ENCODE results near the gene ZYG11A. TPM values are rescaled to one million over a fixed set of nuclear protein-coding genes. Genes with fewer than 3 reads are reported as not detected.
"Not testable (repeated sequence)": the region's sequence is repeated elsewhere in the genome, so short reads cannot be mapped to it uniquely, and the experiment has no call there.

Gene ZYG11A
- total and polyA plus RNA-seq, 9 donors = 0.02 to 0.13 (median 0.08) TPM; not detected in 4

DNA sequence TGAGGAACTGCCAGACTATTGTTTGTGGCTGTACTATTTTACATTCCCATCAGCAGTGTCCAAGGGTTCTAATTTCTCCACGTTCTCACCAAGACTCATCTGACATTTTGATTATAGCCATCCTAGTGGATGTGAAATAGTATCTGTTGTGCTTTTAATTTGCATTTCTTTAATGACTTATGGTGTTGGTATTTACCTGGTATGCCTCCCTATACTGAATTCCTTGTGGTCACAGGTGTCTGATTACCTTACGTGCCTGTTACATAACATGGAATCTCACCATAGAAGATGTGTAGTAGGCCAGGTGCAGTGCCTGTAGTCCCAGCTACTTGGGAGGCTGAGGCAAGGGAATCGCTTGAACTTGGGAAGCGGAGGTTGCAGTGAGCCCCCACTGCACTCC, 13.5 kb downstream of the ZYG11A start:
- Histone ChIP-seq H3K36me3 (no peaks in the 10 kb centered on the region), H3K4me1 (ENCODE audit: insufficient read depth) (no peaks in the 10 kb centered on the region), H3K27ac (no peak overlapping the region), H3K4me3 (no peak overlapping the region), H3K9me3 (no peaks in the 10 kb centered on the region), H3K27me3 (no peaks in the 10 kb centered on the region)
- no peak for DNase-seq
- WGBS, 3 donors = 92 to 95% (median 92%) methylated on average over 4 of the region's 4 CpGs
- TF ChIP-seq POLR2A (IDR thresholded peaks at IDR 0.05) = no peak
- no peak for TF ChIP-seq EP300 (IDR thresholded peaks at IDR 0.05)
- TF ChIP-seq, protein P1, sequence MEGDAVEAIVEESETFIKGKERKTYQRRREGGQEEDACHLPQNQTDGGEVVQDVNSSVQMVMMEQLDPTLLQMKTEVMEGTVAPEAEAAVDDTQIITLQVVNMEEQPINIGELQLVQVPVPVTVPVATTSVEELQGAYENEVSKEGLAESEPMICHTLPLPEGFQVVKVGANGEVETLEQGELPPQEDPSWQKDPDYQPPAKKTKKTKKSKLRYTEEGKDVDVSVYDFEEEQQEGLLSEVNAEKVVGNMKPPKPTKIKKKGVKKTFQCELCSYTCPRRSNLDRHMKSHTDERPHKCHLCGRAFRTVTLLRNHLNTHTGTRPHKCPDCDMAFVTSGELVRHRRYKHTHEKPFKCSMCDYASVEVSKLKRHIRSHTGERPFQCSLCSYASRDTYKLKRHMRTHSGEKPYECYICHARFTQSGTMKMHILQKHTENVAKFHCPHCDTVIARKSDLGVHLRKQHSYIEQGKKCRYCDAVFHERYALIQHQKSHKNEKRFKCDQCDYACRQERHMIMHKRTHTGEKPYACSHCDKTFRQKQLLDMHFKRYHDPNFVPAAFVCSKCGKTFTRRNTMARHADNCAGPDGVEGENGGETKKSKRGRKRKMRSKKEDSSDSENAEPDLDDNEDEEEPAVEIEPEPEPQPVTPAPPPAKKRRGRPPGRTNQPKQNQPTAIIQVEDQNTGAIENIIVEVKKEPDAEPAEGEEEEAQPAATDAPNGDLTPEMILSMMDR (IDR thresholded peaks at IDR 0.05) = no peak
- intact Hi-C loops (cut with DNase I) = no loop called here

DNA sequence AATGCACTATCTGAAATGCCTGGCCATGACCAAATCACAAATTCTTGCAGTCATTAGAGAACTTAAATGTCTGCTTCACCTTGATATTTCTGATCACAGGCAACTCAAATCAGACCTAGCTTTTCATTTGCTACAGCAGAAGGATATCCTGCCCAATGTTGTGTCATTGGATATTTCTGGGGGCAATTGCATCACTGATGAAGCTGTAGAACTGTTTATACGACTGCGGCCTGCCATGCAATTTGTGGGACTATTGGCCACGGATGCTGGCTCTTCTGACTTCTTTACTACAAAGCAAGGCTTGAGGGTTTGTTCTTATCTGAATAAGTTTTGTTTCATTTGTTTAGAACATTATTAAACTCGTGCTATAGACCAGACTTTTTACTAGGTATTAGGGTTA, 14.9 kb downstream of the ZYG11A start:
- no peaks in the 10 kb centered on the region for H3K27me3 ChIP-seq
- intact Hi-C loops (cut with DNase I) = no loop called here
- H3K4me3 ChIP-seq = no peak overlapping the region
- no peaks in the 10 kb centered on the region for H3K9me3 ChIP-seq
- H3K27ac ChIP-seq = no peak overlapping the region
- DNase-seq = no peak
- no peaks in the 10 kb centered on the region for H3K4me1 ChIP-seq (ENCODE audit: insufficient read depth)
- TF ChIP-seq, protein P1 (IDR thresholded peaks at IDR 0.05) = no peak
- no peak for TF ChIP-seq POLR2A (IDR thresholded peaks at IDR 0.05)
- no peak for TF ChIP-seq EP300 (IDR thresholded peaks at IDR 0.05)
- WGBS, 3 donors = 81 to 83% (median 81%) methylated on average over 4 of the region's 4 CpGs
- no peaks in the 10 kb centered on the region for H3K36me3 ChIP-seq

DNA sequence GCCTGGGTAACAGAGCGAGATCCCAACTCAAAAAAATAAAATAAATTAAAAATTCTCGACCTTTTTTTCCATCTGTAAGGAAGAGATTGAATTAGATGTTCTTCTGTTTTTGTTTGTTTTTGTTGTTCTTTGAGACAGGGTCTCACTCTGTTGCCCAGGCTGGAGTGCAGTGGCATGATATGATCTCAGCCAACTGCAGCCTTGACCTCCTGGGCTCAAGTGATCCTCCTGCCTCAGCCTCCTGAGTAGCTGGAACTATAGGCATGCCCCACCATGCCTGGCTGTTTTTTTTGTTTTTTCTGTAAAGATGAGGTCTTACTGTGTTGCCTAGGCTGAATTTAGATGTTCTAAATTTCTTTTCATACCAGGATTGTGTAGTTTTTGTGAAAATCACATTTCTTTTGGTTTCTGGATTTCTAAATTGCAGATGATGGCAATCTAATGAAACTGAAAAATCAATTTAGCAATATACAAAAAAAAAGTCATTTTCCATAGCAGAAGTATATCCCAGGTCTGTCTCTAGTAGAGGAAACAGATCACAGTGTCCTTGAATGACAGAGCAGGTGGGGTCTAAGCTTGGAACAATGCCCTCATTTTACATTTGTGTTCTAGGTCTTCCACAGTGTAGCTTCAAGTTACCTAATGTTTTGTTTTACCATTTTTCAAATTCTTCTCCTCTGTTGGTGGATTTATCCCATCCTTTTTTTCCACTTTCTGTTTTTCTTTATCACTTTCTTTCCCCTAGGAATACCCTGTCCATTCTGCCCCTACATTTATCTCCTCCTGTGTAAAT, 20.3 kb downstream of the ZYG11A start:
- H3K9me3 ChIP-seq = no peaks in the 10 kb centered on the region
- no peak overlapping the region for H3K27ac ChIP-seq
- no peak for DNase-seq
- TF ChIP-seq, protein P1 (IDR thresholded peaks at IDR 0.05) = no peak
- TF ChIP-seq POLR2A (IDR thresholded peaks at IDR 0.05) (no peak), EP300 (IDR thresholded peaks at IDR 0.05) (no peak)
- H3K36me3 ChIP-seq = no peaks in the 10 kb centered on the region
- H3K27me3 ChIP-seq = no peaks in the 10 kb centered on the region
- intact Hi-C loops (cut with DNase I) = no loop called here
- H3K4me3 ChIP-seq = no peak overlapping the region
- 70 to 93% (median 80%) methylated on average over 2 of the region's 2 CpGs for WGBS, 3 donors
- no peaks in the 10 kb centered on the region for H3K4me1 ChIP-seq (ENCODE audit: insufficient read depth)

DNA sequence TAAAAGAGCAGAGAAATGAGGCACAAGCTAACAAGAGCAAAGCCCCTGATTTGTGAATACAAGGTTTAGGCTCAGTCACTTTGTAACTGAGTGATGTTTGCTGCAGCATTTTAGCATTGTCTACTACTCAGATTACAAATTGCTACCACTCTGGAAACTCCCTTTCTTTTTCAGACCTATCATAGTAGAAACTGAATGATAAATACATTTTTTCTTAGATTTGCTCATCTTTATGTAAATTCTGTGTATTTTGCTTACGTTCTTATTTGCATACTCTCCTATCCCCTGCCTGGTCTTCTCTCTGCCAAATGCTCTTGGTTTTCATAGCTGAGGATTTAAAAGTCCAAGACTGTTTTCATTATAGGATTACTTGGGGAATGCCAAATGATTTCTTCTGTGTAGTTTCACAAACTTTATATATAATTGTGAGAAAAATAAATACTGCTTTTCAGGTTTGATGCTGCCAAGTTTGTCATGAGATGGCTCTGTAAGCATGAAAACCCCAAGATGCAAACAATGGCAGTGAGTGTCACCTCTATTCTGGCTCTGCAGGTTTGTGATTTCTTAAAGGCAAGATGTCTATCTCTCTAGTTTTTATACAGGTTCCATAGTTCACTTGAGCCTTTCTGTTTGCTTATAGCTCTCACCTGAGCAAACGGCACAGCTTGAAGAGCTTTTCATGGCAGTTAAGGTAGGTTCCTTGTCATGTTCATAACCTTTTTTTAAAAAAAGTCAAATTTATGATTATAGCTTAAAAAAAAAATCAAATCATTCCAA, 24.7 kb downstream of the ZYG11A start:
- H3K27ac ChIP-seq = no peak overlapping the region
- WGBS, 3 donors = 62 to 65% (median 63%) methylated on average over 2 of the region's 2 CpGs
- intact Hi-C loops (cut with DNase I) = no loop called here
- no peak for DNase-seq
- H3K27me3 ChIP-seq = no peaks in the 10 kb centered on the region
- TF ChIP-seq, protein P1 (IDR thresholded peaks at IDR 0.05) = no peak
- TF ChIP-seq EP300 (IDR thresholded peaks at IDR 0.05) (no peak), POLR2A (IDR thresholded peaks at IDR 0.05) (no peak)
- no peak overlapping the region for H3K4me3 ChIP-seq
- H3K9me3 ChIP-seq = no peaks in the 10 kb centered on the region
- H3K36me3 ChIP-seq = no peaks in the 10 kb centered on the region
- H3K4me1 ChIP-seq (ENCODE audit: insufficient read depth) = no peaks in the 10 kb centered on the region

DNA sequence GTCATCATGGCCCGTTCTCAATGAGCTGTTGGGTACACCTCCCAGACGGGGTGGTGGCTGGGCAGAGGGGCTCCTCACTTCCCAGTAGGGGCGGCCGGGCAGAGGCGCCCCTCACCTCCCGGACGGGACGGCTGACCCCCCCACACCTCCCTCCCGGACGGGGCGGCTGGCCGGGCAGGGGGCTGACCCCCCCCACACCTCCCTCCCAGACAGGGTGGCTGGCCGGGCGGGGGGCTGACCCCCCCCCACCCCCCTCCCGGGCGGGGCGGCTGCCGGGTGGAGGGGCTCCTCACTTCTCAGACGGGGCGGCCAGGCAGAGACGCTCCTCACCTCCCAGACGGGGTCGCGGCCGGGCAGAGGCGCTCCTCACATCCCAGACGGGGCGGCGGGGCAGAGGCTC, 27.2 kb downstream of the ZYG11A start:
- H3K9me3 ChIP-seq; H3K4me3 ChIP-seq; H3K27ac ChIP-seq; intact Hi-C loops (cut with DNase I); H3K36me3 ChIP-seq; DNase-seq; H3K27me3 ChIP-seq; H3K4me1 ChIP-seq (ENCODE audit: insufficient read depth): not testable (repeated sequence)
- 93 to 98% (median 95%) methylated on average over 9 to 27 of the region's 29 CpGs for WGBS, 3 donors
